GM12891 (cell line): Measurements from ENCODE around the gene SERPINE2.

Experiments used
- DNase-seq: peaks from one replicate; pipeline ENCODE4 v3.0.0; 2011; ENCODE audit warnings: low spot score; ENCODE audit not compliant: insufficient read length
- FAIRE-seq: peaks from 2 replicates; lab custom pipeline; 2011; peaks lifted over from hg19 to GRCh38; lab: Jason Lieb, UNC
- PAX5 ChIP-seq: IDR thresholded peaks from 2 replicates; pipeline ENCODE4 v1.6.1; 2011; ENCODE audit warnings: low read length, moderate library complexity, mild to moderate bottlenecking; ENCODE audit not compliant: insufficient read depth, severe bottlenecking
- POLR2A ChIP-seq: IDR thresholded peaks from 2 replicates; pipeline ENCODE4 v1.6.1; 2011; ENCODE audit warnings: low read depth, low read length, control low read depth
- POLR2AphosphoS5 ChIP-seq: IDR thresholded peaks from 2 replicates; pipeline ENCODE4 v1.6.1; 2011; ENCODE audit warnings: low read depth, low read length, control low read depth
- POU2F2 ChIP-seq: IDR thresholded peaks from 2 replicates; pipeline ENCODE4 v1.6.1; 2011; ENCODE audit warnings: low read depth, mild to moderate bottlenecking, control low read depth, low read length, moderate library complexity
- SPI1 ChIP-seq: IDR thresholded peaks from 2 replicates; pipeline ENCODE4 v1.6.1; 2011; ENCODE audit warnings: low read depth, low read length, control low read depth
- TAF1 ChIP-seq: IDR thresholded peaks from 2 replicates; pipeline ENCODE4 v1.6.1; 2011; ENCODE audit warnings: low read depth, low read length, control low read depth

The SERPINE2 gene

GRCh38 chr2:224033601-224034000 is 5.5 kb downstream of the SERPINE2 start:
- DNase-seq (no peak), FAIRE-seq (no peak)
- TF ChIP-seq POLR2AphosphoS5 (no peak), SPI1 (peak; percentile 42)

GRCh38 chr2:224032283-224032682 is 6.8 kb downstream of the SERPINE2 start:
- DNase-seq, result no peak
- no peak for FAIRE-seq
- no peak for TF ChIP-seq PAX5
- TF ChIP-seq POLR2A, result no peak
- no peak for TF ChIP-seq SPI1
- TF ChIP-seq POLR2AphosphoS5, result no peak
- no peak for TF ChIP-seq POU2F2
- TF ChIP-seq TAF1, result no peak

- FAIRE-seq (no peak), DNase-seq (no peak)
- TF ChIP-seq POU2F2 (no peak), POLR2AphosphoS5 (no peak), POLR2A (no peak), SPI1 (no peak), TAF1 (no peak), PAX5 (no peak)
These were observed 7.6 kb downstream of the SERPINE2 start for GRCh38 chr2:224031358-224031970.

GRCh38 chr2:224030786-224031185 is 8.3 kb downstream of the SERPINE2 start:
- no peak for DNase-seq
- FAIRE-seq, result no peak
- TF ChIP-seq PAX5, result no peak
- no peak for TF ChIP-seq POU2F2
- TF ChIP-seq POLR2A, result no peak
- TF ChIP-seq SPI1, result no peak
- no peak for TF ChIP-seq TAF1
- TF ChIP-seq POLR2AphosphoS5, result no peak

GRCh38 chr2:224029876-224030275 is 9.2 kb downstream of the SERPINE2 start:
- FAIRE-seq, result no peak
- no peak for TF ChIP-seq SPI1
- no peak for TF ChIP-seq POLR2A

GRCh38 chr2:224027931-224028330 is 11.2 kb downstream of the SERPINE2 start:
- DNase-seq (no peak), FAIRE-seq (no peak)
- no peak for TF ChIP-seq POU2F2
- TF ChIP-seq POLR2A, result no peak
- no peak for TF ChIP-seq TAF1
- TF ChIP-seq PAX5, result no peak
- no peak for TF ChIP-seq POLR2AphosphoS5
- no peak for TF ChIP-seq SPI1

More at GRCh38 chr2:224029876-224030275, 9.2 kb downstream of the SERPINE2 start:
- no peak for DNase-seq

- FAIRE-seq (no peak), DNase-seq (no peak)
- TF ChIP-seq POU2F2, result no peak
- no peak for TF ChIP-seq POLR2AphosphoS5
- TF ChIP-seq POLR2A, result no peak
- no peak for TF ChIP-seq TAF1
- TF ChIP-seq PAX5, result no peak
- TF ChIP-seq SPI1, result no peak
These were observed 12.0 kb downstream of the SERPINE2 start for GRCh38 chr2:224027070-224027469.

GRCh38 chr2:224025874-224026273 is 13.2 kb downstream of the SERPINE2 start:
- DNase-seq (no peak), FAIRE-seq (peak; percentile 76)
- TF ChIP-seq POLR2AphosphoS5, result no peak
- peak; percentile 86 for TF ChIP-seq SPI1
- TF ChIP-seq PAX5, result no peak
- no peak for TF ChIP-seq TAF1
- TF ChIP-seq POU2F2, result no peak
- no peak for TF ChIP-seq POLR2A

- DNase-seq (no peak), FAIRE-seq (no peak)
- TF ChIP-seq PAX5 (no peak), POLR2AphosphoS5 (no peak), SPI1 (no peak)
These were observed 14.8 kb downstream of the SERPINE2 start for GRCh38 chr2:224024270-224024669.

- FAIRE-seq (no peak), DNase-seq (no peak)
- TF ChIP-seq PAX5, result no peak
- no peak for TF ChIP-seq POU2F2
- TF ChIP-seq POLR2A, result no peak
- no peak for TF ChIP-seq SPI1
- TF ChIP-seq POLR2AphosphoS5, result no peak
- no peak for TF ChIP-seq TAF1
These were observed 15.9 kb downstream of the SERPINE2 start for GRCh38 chr2:224023188-224023587.
